GM19099 (cell line): ENCODE results near the gene AAK1.

Experiments
- POLR2A ChIP-seq: IDR thresholded peaks from 3 replicates; pipeline ENCODE4 v1.6.1; 2011; ENCODE audit warnings: low read depth; ENCODE audit not compliant: insufficient read length; ENCODE audit errors: extremely low read depth

AAK1 gene

GRCh38 chr2:69549421-69549820 lies 94.1 kb downstream of the AAK1 start:
- no peak for TF ChIP-seq POLR2A

- TF ChIP-seq POLR2A = no peak
These were observed 95.4 kb downstream of the AAK1 start for GRCh38 chr2:69547984-69548715.

- no peak for TF ChIP-seq POLR2A
These were observed 96.9 kb downstream of the AAK1 start for GRCh38 chr2:69546646-69547045.

GRCh38 chr2:69545477-69545932 lies 98.0 kb downstream of the AAK1 start:
- no peak for TF ChIP-seq POLR2A

GRCh38 chr2:69544951-69545350 lies 98.6 kb downstream of the AAK1 start:
- TF ChIP-seq POLR2A = no peak

- no peak for TF ChIP-seq POLR2A
These were observed 104.0 kb downstream of the AAK1 start for GRCh38 chr2:69539549-69539908.

- no peak for TF ChIP-seq POLR2A
These were observed 104.5 kb downstream of the AAK1 start for GRCh38 chr2:69538872-69539548.

- TF ChIP-seq POLR2A = no peak
These were observed 105.3 kb downstream of the AAK1 start for GRCh38 chr2:69538249-69538648.

GRCh38 chr2:69535817-69536241 lies 107.7 kb downstream of the AAK1 start:
- TF ChIP-seq POLR2A = no peak

- no peak for TF ChIP-seq POLR2A
These were observed 112.4 kb downstream of the AAK1 start for GRCh38 chr2:69531186-69531585.

GRCh38 chr2:69529480-69529879 lies 114.1 kb downstream of the AAK1 start:
- TF ChIP-seq POLR2A = no peak

- no peak for TF ChIP-seq POLR2A
These were observed 118.3 kb downstream of the AAK1 start for GRCh38 chr2:69525261-69525660.

- no peak for TF ChIP-seq POLR2A
These were observed 118.7 kb downstream of the AAK1 start for GRCh38 chr2:69524799-69525198.

- TF ChIP-seq POLR2A = no peak
These were observed 121.8 kb downstream of the AAK1 start for GRCh38 chr2:69521747-69522146.

GRCh38 chr2:69518841-69519240 lies 124.7 kb downstream of the AAK1 start:
- TF ChIP-seq POLR2A = no peak

GRCh38 chr2:69517410-69517809 lies 126.1 kb downstream of the AAK1 start:
- no peak for TF ChIP-seq POLR2A
